ENCODE measurements around the gene CCT7. TPM values are rescaled to one million over a fixed set of nuclear protein-coding genes. Genes with fewer than 3 reads are reported as not detected.
A peak's percentile ranks its signal among the peaks of the same experiment; 100 is the strongest.

Gene CCT7
- total RNA-seq, 4 donors from 2014 or later = 194 to 245 (median 212) TPM

DNA sequence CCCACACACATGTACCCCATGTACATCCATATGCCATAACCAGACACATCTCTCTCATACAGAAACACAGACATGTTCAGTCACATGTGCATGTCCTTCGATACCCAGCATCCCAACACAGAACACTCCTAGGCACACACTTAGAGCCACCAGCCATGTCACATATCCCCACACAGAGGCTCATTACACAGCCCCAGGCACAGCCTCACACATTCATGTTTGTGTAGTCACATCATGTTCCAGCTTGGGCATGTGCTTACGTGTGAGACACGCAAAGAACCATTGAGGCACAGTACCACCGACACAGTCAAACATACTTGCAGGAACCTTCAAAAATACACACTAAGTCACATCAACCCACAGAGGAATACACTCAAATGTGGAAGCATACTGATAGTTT, 32.9 kb downstream of the CCT7 start:
- Histone ChIP-seq H3K4me3 (no peak overlapping the region), H3K4me1 (peaks cover 0 to 8% (median 3%) of the 10 kb centered on the region in 4 donors), H3K27me3 (peaks cover 0 to 49% of the 10 kb centered on the region in 2 donors), H3K9me3 (no peaks in the 10 kb centered on the region), H3K27ac (no peak overlapping the region), H3K36me3 (no peaks in the 10 kb centered on the region)
- 94 to 96% methylated on average over 4 of the region's 4 CpGs for WGBS, 2 donors
- DNase-seq (ENCODE audit: low spot score in 2 of 2) = no peak
- no peak for TF ChIP-seq CTCF (IDR thresholded peaks at IDR 0.05)
- no peak for TF ChIP-seq POLR2A (IDR thresholded peaks at IDR 0.05)
- no peak for TF ChIP-seq EP300 (IDR thresholded peaks at IDR 0.05)

DNA sequence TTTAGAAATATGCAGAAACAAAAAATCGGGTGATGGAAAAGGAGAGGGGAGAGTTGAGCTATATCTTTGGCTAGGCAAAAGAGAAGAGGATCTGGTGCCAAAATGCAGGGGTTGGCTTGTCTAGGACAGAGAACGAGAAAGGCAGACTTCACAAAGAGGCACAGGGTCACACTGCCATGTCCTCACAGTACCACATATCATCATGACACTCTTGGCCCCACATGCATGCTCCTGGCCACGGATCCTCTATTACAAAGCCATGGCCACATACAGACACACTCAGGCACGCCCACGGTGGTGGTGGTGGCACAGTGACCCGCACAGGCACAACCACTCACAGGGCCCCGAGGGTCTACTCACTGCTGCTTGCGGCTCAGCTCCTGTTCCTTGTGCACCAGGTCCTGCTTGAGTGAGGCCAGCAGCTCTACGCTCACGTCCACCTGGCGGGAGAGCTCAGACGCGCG, 34.3 kb downstream of the CCT7 start:
- H3K36me3 ChIP-seq = no peaks in the 10 kb centered on the region
- peak overlapping the region in 2 of 4 donors; percentile 23 to 24 for H3K4me3 ChIP-seq
- H3K4me1 ChIP-seq = peaks cover 0 to 8% (median 3%) of the 10 kb centered on the region in 4 donors
- 26 to 37% methylated on average over 14 of the region's 14 CpGs for WGBS, 2 donors
- peaks cover 0 to under 1% (median 0%) of the 10 kb centered on the region in 4 donors for H3K9me3 ChIP-seq
- no peak overlapping the region for H3K27ac ChIP-seq
- DNase-seq (ENCODE audit: low spot score in 2 of 2) = no peak
- TF ChIP-seq EP300 (IDR thresholded peaks at IDR 0.05) (no peak), POLR2A (IDR thresholded peaks at IDR 0.05) (no peak), CTCF (IDR thresholded peaks at IDR 0.05) (no peak)
- H3K27me3 ChIP-seq = peaks cover 0 to 49% of the 10 kb centered on the region in 2 donors

GRCh38 chr2:73268830-73269685, 35.0 kb downstream of the CCT7 start:
- Histone ChIP-seq H3K9me3 (peaks cover 0 to 7% (median 0%) of the 10 kb centered on the region in 4 donors), H3K27ac (no peak overlapping the region), H3K27me3 (peaks cover 0 to 49% of the 10 kb centered on the region in 2 donors), H3K4me3 (peak overlapping the region in 2 of 4 donors; percentile 23 to 24), H3K4me1 (peaks cover 0 to 8% (median 3%) of the 10 kb centered on the region in 4 donors), H3K36me3 (no peaks in the 10 kb centered on the region)
- TF ChIP-seq CTCF (IDR thresholded peaks at IDR 0.05) (no peak), EP300 (IDR thresholded peaks at IDR 0.05) (no peak), POLR2A (IDR thresholded peaks at IDR 0.05) (no peak)
- 11 to 24% methylated on average over 51 to 56 of the region's 113 CpGs for whole genome bisulfite sequencing, 2 donors
- DNase-seq (ENCODE audit: low spot score in 2 of 2) = no peak

DNA sequence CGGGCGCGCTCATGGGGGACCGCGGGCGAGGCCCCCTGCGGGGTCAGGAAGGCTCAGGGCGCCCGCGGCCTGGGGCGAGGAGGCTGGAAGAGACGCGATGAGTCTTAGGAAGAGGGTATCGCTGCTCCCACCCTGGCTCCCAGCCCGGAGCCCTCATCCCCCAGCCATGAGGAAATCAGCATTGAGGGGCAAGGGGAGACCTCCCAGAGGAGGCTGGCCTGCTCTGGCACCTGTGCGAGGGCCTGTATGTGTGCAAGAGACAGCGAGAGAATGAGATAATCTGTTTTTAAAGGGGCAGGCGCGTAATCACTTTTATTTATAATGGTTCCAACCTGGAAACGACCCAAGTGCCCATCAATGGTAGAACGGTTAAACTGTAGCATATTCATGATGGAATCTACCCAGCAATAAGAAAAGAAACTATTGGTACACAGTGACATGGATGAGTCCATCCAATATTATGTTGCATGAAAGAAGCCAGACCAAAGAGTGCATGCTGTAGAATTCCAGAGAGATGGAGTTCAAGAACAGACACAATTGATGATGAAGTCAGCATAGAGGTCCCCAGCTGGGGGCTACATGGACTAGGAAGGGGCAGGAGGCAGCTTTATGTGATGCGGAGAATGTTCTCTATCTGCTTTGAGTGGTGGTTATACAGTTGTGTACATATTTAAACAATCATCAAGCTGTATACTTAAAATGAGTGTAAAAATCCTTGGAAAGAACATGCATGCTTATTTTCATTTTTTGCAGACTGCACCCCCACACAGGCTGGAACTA, 35.8 kb downstream of the CCT7 start:
- peaks cover 0 to 8% (median 3%) of the 10 kb centered on the region in 4 donors for H3K4me1 ChIP-seq
- TF ChIP-seq CTCF (IDR thresholded peaks at IDR 0.05) (no peak), POLR2A (IDR thresholded peaks at IDR 0.05) (no peak), EP300 (IDR thresholded peaks at IDR 0.05) (no peak)
- peaks cover 0 to 49% of the 10 kb centered on the region in 2 donors for H3K27me3 ChIP-seq
- H3K4me3 ChIP-seq = no peak overlapping the region
- H3K36me3 ChIP-seq = no peaks in the 10 kb centered on the region
- no peak for DNase-seq (ENCODE audit: low spot score in 2 of 2)
- no peak overlapping the region for H3K27ac ChIP-seq
- WGBS, 2 donors = 31% methylated on average over 12 to 19 of the region's 22 CpGs
- peaks cover 0 to 10% (median 0%) of the 10 kb centered on the region in 4 donors for H3K9me3 ChIP-seq
